ENCODE results near the gene TSTD2.

Gene TSTD2

GRCh38 chr9:97632985-97633858, at the start of gene TSTD2, which contains the start of gene NCBP1:
Gene TSTD2, minus strand, starts transcription at chr9:97633368. Its CDS starts 5,806 bp downstream, at chr9:97627562.
Gene NCBP1, plus strand, starts transcription at chr9:97633821. Its CDS starts 61 bp downstream, at chr9:97633882.
- DNase-seq (ENCODE audit: low read depth): peak; percentile 87

DNA sequence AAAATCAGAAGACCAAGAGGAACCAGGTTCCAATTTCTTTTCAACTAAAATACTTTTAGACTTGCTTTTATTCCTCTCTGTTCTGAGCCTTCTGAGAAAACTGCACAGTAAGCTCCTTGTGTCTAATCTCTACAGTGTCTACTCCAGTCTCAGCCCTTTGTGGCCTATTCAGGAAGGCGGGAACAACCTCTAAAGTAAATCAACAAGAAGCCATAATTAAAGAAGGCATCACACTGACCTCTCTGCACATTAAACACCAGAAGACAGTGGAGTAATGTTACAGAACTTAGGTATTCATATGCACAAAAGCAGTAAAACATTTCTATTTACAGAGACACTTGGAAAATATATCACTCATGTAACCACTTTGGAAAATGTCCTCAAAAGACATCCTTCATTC, 49.1 kb upstream of the TSTD2 start:
- DNase-seq (ENCODE audit: low read depth): no peak

- no peak for DNase-seq (ENCODE audit: low read depth)
Measured at GRCh38 chr9:97675655-97676054, 42.5 kb upstream of the TSTD2 start.

GRCh38 chr9:97673922-97674321, 40.8 kb upstream of the TSTD2 start:
- no peak for DNase-seq (ENCODE audit: low read depth)

DNA sequence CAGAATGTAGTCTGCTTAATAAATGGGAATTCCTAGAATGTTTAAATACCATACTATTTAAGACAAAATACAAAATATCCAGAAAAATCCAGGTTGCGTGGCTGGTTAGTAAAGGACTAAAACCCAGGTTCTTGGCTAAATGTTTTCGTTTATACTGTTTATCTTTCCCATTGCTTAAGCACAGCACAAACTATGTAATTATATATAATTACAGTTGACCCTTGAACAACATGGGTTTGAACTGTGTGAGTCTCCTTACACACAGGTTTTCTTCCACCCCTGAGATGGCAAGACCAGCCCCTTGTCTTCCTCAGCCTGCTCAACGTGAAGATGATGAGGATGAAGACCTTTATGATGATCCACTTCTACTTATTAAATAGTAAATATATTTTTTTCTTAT, 39.2 kb upstream of the TSTD2 start:
- no peak for DNase-seq (ENCODE audit: low read depth)

DNA sequence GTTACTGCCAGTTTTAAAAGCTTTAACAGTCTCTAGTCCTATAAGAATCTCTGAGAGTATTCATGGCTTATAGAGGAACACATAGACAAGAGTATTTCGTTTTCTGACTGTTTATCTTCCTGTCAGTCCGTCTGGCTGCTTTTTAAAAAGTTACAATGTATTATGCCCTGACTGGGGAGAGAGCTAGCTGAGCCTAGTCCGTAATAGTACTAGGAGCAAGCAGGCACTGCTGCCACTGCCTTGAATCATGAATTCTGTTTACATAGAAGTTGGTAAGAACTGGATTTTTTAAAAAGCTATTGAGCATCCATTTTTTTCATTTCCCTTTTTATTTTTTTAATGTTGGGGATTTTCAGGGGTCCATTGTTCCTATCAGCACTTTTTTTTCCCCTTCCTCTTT, 37.4 kb upstream of the TSTD2 start:
- no peak for DNase-seq (ENCODE audit: low read depth)

GRCh38 chr9:97668485-97668884, 35.3 kb upstream of the TSTD2 start:
- DNase-seq (ENCODE audit: low read depth): no peak

- no peak for DNase-seq (ENCODE audit: low read depth)
Measured at GRCh38 chr9:97666907-97667686, 33.9 kb upstream of the TSTD2 start.

DNA sequence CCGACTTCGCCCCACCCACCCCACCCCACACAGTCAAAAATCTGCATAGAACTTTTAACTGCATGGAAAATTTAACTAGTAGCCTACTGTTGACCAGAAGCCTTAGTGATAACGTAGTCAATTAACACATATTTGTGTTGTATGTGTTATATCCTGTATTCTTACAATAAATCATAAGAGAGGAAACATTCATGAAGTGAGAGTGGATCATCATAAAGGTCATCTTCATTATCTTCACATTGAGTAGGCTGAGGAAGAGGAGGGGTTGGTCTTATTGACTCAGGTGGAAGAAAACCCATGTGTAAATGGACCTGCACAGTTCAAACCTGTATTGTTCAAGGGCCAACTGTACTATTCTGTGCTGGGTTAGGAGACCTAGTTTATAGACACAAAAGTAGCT, 32.6 kb upstream of the TSTD2 start:
- no peak for DNase-seq (ENCODE audit: low read depth)

DNA sequence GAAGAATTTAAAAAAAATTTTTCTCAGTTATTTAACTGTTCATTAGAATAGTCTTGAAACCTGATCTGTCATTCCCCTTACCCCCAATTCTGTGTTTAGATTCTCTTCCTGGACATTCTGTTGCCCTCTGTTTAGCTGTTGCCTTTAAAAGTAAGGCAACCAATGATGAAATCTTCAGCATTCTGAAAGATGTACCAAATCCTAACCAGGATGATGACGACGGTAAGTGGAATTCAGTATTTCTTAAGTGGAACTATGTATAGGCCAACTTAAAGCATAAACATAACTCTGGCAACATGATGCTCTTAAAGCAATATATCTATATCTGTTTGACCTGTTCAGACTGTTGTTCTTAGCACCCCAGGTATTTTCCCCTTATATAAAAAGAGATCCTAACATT, 27.7 kb upstream of the TSTD2 start:
- DNase-seq (ENCODE audit: low read depth): no peak

DNA sequence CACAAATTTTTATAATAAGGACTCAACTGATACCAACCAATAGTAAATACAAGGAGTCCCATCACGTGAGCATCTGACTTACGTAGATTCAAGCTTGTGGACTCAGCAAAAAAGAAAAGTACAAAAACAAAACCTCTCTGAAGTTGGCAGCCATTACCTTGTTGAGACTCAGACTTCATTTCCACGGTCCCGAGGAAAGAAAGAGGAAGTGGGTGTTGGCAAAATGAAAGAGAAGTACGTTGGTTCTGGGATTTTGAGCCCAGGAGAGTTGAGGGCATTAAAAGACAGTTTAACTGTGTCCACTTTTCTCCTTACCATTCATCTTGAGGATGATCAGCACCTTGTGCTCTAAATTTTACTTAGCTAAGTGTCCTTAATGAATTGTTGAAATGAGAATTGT, 27.2 kb upstream of the TSTD2 start:
- DNase-seq (ENCODE audit: low read depth): no peak

DNA sequence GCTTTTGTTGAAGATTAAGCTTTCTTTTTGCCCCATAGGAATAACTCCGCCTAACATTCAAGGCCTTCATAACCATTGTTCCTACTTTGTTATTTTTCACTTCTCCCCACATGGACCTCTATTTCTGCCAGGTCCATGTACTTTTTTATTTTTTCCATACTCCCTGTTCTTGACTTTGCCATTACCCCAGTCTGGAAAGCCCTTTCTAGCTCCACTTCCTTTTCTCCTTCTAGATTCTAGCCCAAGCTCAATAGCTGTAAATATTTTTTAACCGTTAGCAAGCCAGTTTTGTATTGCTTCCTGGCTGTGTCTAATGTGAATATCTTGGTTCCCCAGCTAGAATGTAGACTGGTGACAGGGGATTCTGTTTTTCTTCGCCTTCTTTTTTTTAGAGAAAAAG, 26.6 kb upstream of the TSTD2 start:
- DNase-seq (ENCODE audit: low read depth): no peak

- no peak for DNase-seq (ENCODE audit: low read depth)
Measured at GRCh38 chr9:97658707-97659106, 25.5 kb upstream of the TSTD2 start.

DNA sequence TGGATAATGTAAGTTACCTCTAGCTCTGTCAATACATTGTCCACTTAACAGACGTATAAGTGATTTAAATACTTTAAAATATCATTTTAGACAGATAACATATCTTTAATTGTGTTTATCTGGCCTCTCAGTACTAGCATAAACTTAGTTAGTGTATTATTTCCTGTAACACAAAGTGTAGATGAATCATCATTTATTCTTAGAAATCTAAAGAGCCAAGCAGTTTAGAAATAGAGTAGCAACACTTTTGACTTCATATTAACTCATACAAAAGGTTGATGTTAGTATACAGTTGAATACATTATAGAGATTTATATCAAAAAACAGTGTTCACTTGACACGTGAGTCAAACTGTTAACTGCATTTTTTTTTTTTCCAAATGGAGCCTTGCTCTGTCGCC, 18.5 kb upstream of the TSTD2 start:
- no peak for DNase-seq (ENCODE audit: low read depth)

- no peak for DNase-seq (ENCODE audit: low read depth)
Measured at GRCh38 chr9:97647996-97648395, 14.8 kb upstream of the TSTD2 start.

DNA sequence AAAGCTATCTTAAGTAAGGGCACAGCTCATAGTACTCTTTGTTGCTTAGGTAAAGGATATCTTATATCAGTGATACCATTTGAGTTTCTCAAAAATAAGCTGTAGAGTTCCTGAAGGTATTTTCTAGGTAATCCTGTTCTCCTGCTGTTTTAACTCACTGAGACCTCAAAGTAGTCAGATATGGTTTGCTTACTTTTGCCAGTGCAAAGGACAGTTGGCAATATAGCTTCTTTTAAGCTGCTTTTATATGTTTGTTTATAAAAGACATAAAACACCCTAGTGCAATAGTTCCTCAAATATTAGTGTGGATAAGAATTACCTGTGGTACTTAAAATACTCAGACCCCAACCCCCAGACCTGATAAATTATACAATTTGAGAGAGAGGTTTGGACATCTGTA, 12.6 kb upstream of the TSTD2 start:
- DNase-seq (ENCODE audit: low read depth): no peak

DNA sequence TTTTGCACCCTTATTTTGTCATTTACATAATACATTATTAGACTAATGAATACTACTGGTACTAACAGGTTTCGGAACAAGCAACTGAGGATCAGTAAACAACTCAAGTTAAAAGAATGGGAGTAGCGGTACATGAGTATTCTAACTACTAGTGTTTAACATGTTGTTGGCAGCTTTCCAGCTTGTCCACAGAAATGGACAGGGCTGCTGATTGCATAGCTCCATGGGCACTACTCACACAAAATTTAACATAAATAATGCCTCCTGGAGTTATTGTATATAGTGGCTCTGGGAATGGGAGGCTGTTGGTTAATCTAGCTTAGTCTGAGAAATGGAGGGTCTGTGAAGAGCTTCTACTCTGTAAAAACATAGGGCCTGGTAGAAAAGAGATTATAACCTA, 7.2 kb upstream of the TSTD2 start:
- DNase-seq (ENCODE audit: low read depth): no peak

GRCh38 chr9:97638666-97639065, 5.5 kb upstream of the TSTD2 start:
- no peak for DNase-seq (ENCODE audit: low read depth)

- no peak for DNase-seq (ENCODE audit: low read depth)
Measured at GRCh38 chr9:97636903-97637302, 3.7 kb upstream of the TSTD2 start.

DNA sequence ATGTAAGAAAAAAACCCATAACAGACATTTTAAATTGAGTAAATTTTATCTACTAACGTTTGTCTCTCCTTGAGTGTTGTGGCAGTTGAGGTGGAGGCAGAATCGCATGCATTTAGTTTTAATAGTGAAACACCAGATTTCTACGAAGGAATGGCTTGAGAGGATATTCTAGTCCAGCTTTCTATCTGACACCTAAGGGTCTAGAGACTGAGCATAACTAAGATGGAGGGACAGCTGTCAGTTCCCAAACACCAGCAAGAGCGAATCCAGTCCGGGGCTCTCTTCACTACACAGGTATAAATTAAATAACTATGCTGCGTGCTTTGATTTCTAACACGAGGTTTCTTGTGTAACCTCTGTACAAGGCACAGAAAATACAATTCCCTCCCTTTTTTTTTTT, 1.9 kb upstream of the TSTD2 start:
- DNase-seq (ENCODE audit: low read depth): no peak

DNA sequence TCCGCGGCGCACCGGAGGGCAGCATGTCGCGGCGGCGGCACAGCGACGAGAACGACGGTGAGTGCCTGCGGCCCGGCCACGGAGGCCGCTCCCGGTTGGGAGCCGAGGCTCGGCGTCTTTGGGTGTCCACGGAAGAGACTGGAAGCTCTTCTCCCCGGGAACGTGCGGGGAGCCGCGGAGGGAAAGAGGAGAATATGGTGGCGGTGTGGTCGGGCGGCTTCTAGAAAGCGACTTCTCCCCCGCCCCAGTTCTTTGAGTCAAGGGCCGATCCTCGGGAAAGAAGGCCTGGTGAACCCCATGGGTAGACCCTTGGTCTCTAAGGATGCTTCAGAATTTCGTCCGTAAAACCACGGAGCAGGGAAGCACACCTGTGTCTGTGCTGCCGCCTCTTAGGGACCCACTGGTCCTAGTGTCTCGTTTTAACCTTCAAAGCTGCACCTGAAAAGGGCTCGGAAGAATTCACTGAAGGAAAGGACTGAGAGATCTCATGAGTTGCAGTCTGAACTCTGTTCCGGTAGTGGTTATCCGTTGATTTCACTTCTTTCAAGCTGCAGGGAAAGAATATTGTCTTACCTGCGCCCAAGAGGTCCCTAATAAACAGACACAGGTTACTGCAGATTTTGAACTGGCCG, 807 bp upstream of the TSTD2 start:
- no peak for DNase-seq (ENCODE audit: low read depth)

GRCh38 chr9:97632248-97632984, 752 bp downstream of the TSTD2 start:
- DNase-seq (ENCODE audit: low read depth): peak; percentile 55
